B cell (primary cell): ENCODE data around the gene DLG2.

Source experiments
- EZH2 ChIP-seq: IDR thresholded peaks from 2 replicates; pipeline ENCODE4 v1.6.1; 2012; ENCODE audit warnings: borderline replicate concordance, low read depth, mild to moderate bottlenecking, moderate library complexity, low read length; ENCODE audit not compliant: insufficient read depth, poor library complexity, severe bottlenecking
- TF ChIP-seq, protein P1 (sequence below): fragments of 200-600 bp; IDR thresholded peaks from one replicate; pipeline ENCODE4 v1.8.0; 2022; ENCODE audit warnings: antibody characterized with exemption, mild to moderate bottlenecking

- no peak for TF ChIP-seq EZH2
- TF ChIP-seq, protein P1, sequence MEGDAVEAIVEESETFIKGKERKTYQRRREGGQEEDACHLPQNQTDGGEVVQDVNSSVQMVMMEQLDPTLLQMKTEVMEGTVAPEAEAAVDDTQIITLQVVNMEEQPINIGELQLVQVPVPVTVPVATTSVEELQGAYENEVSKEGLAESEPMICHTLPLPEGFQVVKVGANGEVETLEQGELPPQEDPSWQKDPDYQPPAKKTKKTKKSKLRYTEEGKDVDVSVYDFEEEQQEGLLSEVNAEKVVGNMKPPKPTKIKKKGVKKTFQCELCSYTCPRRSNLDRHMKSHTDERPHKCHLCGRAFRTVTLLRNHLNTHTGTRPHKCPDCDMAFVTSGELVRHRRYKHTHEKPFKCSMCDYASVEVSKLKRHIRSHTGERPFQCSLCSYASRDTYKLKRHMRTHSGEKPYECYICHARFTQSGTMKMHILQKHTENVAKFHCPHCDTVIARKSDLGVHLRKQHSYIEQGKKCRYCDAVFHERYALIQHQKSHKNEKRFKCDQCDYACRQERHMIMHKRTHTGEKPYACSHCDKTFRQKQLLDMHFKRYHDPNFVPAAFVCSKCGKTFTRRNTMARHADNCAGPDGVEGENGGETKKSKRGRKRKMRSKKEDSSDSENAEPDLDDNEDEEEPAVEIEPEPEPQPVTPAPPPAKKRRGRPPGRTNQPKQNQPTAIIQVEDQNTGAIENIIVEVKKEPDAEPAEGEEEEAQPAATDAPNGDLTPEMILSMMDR, result no peak
Observed at GRCh38 chr11:85377901-85378300, 249.2 kb downstream of the DLG2 start.
